C4-2B (cell line): Measurements from ENCODE around the gene PIGQ.

Experiments used
- ZFX ChIP-seq: fragments of 450-650 bp; IDR thresholded peaks from 2 replicates; pipeline ENCODE4 v1.6.1; 2017
- TF ChIP-seq, protein P1 (sequence below): fragments of 450-650 bp; conservative IDR thresholded peaks from 2 replicates; pipeline ENCODE4 v1.5.1; 2017; ENCODE audit warnings: mild to moderate bottlenecking

DNA sequence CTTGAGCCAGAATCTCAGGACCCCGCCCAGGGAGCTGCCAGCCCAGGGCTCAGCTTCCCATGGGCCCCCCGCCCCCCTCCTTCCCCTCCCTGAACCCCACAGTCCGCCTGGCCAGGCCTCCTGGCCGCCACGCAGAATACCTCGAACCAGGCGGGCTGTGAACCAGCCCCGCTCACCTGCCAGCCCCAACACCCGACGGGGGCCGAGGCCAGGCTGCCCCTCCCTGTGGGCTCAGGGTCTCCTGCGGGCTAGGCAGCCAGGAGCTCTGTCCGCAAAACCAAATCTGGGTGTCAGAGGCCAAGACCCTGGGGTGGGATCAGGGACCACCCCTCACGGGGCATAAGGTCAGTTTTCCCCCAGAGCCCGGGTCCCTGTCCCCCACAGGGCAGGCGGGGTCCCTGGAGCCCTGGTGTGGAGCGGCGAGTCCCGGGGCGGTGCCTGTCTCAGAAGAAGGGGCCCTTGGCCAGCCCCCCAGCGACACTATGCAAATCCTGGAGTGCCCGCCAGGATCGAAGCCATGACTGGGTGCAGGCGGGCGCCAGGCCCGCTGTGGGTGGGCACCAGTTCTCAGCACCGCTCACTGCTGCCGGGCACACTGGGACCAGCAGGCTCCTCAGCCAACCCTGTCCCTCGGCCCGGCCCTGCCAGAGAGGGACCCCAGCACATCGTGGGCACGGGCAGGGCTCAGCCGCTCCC lies 16.0 kb upstream of the PIGQ start:
- TF ChIP-seq, protein P1, sequence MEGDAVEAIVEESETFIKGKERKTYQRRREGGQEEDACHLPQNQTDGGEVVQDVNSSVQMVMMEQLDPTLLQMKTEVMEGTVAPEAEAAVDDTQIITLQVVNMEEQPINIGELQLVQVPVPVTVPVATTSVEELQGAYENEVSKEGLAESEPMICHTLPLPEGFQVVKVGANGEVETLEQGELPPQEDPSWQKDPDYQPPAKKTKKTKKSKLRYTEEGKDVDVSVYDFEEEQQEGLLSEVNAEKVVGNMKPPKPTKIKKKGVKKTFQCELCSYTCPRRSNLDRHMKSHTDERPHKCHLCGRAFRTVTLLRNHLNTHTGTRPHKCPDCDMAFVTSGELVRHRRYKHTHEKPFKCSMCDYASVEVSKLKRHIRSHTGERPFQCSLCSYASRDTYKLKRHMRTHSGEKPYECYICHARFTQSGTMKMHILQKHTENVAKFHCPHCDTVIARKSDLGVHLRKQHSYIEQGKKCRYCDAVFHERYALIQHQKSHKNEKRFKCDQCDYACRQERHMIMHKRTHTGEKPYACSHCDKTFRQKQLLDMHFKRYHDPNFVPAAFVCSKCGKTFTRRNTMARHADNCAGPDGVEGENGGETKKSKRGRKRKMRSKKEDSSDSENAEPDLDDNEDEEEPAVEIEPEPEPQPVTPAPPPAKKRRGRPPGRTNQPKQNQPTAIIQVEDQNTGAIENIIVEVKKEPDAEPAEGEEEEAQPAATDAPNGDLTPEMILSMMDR = no peak
- TF ChIP-seq ZFX = no peak
